Uterus (tissue), 4 donors: ENCODE measurements around the gene TESK2. TPM values are rescaled to one million over a fixed set of nuclear protein-coding genes. Genes with fewer than 3 reads are reported as not detected.
"Not testable (repeated sequence)": the region's sequence is repeated elsewhere in the genome, so short reads cannot be mapped to it uniquely, and the experiment has no call there.

Source experiments
- DNase-seq, 2 donors: peaks; one replicate each; pipeline ENCODE4 v3.0.0-alpha.2; 2019 to 2020
- H3K27ac ChIP-seq, 2 donors: fragments of 200-600 bp; sonication (generic); 1 replicate in 1 of 2; 2 replicates in 1 of 2; pipeline ENCODE4 v1.5.1; 2016 to 2018
- H3K27me3 ChIP-seq, 2 donors: fragments of 200-600 bp; sonication (generic); one replicate each; pipeline ENCODE4 v1.5.1; 2018 to 2019; ENCODE audit warnings: control low read depth in 1 of 2
- H3K36me3 ChIP-seq, 2 donors: fragments of 200-600 bp; sonication (generic); one replicate each; pipeline ENCODE4 v1.5.1; 2019; ENCODE audit warnings: control low read depth in 1 of 2
- H3K4me1 ChIP-seq, 2 donors: fragments of 200-600 bp; sonication (generic); one replicate each; pipeline ENCODE4 v1.5.1; 2018 to 2019; ENCODE audit warnings: control low read depth in 1 of 2
- H3K4me3 ChIP-seq, 2 donors: fragments of 200-600 bp; sonication (generic); 1 replicate in 1 of 2; 2 replicates in 1 of 2; pipeline ENCODE4 v1.5.1; 2018 to 2019; ENCODE audit warnings: mild to moderate bottlenecking in 1 of 2
- H3K9me3 ChIP-seq, 2 donors: fragments of 200-600 bp; sonication (generic); one replicate each; pipeline ENCODE4 v1.5.1; 2019; ENCODE audit warnings: control low read depth in 1 of 2
- CTCF ChIP-seq, 4 experiments: fragments of 200-600 bp in 2 of 4; fragments of 450-650 bp in 2 of 4; sonication (generic) in 2 of 4; IDR thresholded peaks; one replicate each; pipeline ENCODE4 v1.5.1; 2016 to 2019; ENCODE audit warnings: antibody characterized with exemption in 4 of 4, mild to moderate bottlenecking in 2 of 4, moderate library complexity in 1 of 4
- POLR2A ChIP-seq, 2 donors: fragments of 450-650 bp; IDR thresholded peaks; one replicate each; pipeline ENCODE4 v1.6.1; 2016; ENCODE audit warnings: antibody characterized with exemption in 2 of 2, mild to moderate bottlenecking in 1 of 2, moderate library complexity in 1 of 2
- intact Hi-C: fragments of 100-400 bp; cut with DNase I; formaldehyde crosslinking; loops from one replicate; pipeline ENCODE4 v1.15.1; 2023; ENCODE audit warnings: low total_unique reads
- total RNA-seq, 4 donors: library from RNA; depleted of rRNA in 3 of 4; stranded (reverse); fragments of >200 nt in 3 of 4; gene quantifications; one replicate each; pipeline versions ENCODE4 v1.1.0 to v1.2.4, GENCODE V29; 2014 to 2023
- donor health status: DM: yes; HTN: yes; CAD: no.

Gene TESK2
- total RNA-seq, 4 donors from 2014 or later, result 0.29 to 7.5 (median 2.1) TPM

GRCh38 chr1:45395051-45395450 is 95.9 kb downstream of the TESK2 start:
- no peak for TF ChIP-seq CTCF (IDR thresholded peaks at IDR 0.05)
- TF ChIP-seq POLR2A (IDR thresholded peaks at IDR 0.05), result no peak
- intact Hi-C loops, result no loop called here

GRCh38 chr1:45394342-45394741 is 96.6 kb downstream of the TESK2 start:
- Histone ChIP-seq H3K4me3 (no peak overlapping the region), H3K27ac (no peak overlapping the region)
- intact Hi-C loops, result no loop called here

More at GRCh38 chr1:45395051-45395450, 95.9 kb downstream of the TESK2 start:
- Histone ChIP-seq H3K27ac (no peak overlapping the region), H3K4me3 (no peak overlapping the region), H3K27me3 (no peaks in the 10 kb centered on the region), H3K4me1 (no peaks in the 10 kb centered on the region), H3K36me3 (no peaks in the 10 kb centered on the region), H3K9me3 (no peaks in the 10 kb centered on the region)
- no peak for DNase-seq

GRCh38 chr1:45393718-45394302 is 97.2 kb downstream of the TESK2 start:
- intact Hi-C loops, result no loop called here
- H3K4me1 ChIP-seq, result no peaks in the 10 kb centered on the region
- DNase-seq, result no peak
- no peaks in the 10 kb centered on the region for H3K27me3 ChIP-seq
- no peak overlapping the region for H3K27ac ChIP-seq
- no peak overlapping the region for H3K4me3 ChIP-seq
- no peak for TF ChIP-seq CTCF (IDR thresholded peaks at IDR 0.05)
- TF ChIP-seq POLR2A (IDR thresholded peaks at IDR 0.05), result no peak
- no peaks in the 10 kb centered on the region for H3K9me3 ChIP-seq
- H3K36me3 ChIP-seq, result no peaks in the 10 kb centered on the region

More at GRCh38 chr1:45394342-45394741, 96.6 kb downstream of the TESK2 start:
- no peak for DNase-seq
- Histone ChIP-seq H3K27me3 (no peaks in the 10 kb centered on the region), H3K9me3 (no peaks in the 10 kb centered on the region), H3K36me3 (no peaks in the 10 kb centered on the region), H3K4me1 (no peaks in the 10 kb centered on the region)
- TF ChIP-seq POLR2A (IDR thresholded peaks at IDR 0.05), result no peak
- no peak for TF ChIP-seq CTCF (IDR thresholded peaks at IDR 0.05)

- H3K27ac ChIP-seq, result no peak overlapping the region
- H3K4me3 ChIP-seq, result no peak overlapping the region
- H3K36me3 ChIP-seq, result no peaks in the 10 kb centered on the region
- H3K9me3 ChIP-seq, result no peaks in the 10 kb centered on the region
- no peaks in the 10 kb centered on the region for H3K27me3 ChIP-seq
- no peaks in the 10 kb centered on the region for H3K4me1 ChIP-seq
- intact Hi-C loops, result no loop called here
- DNase-seq, result no peak
- TF ChIP-seq POLR2A (IDR thresholded peaks at IDR 0.05) (no peak), CTCF (IDR thresholded peaks at IDR 0.05) (no peak)
Measured at GRCh38 chr1:45386219-45386618, 104.7 kb downstream of the TESK2 start.

- no peaks in the 10 kb centered on the region for H3K9me3 ChIP-seq
- H3K27me3 ChIP-seq, result no peaks in the 10 kb centered on the region
- no peak overlapping the region for H3K4me3 ChIP-seq
- no peak for DNase-seq
- TF ChIP-seq CTCF (IDR thresholded peaks at IDR 0.05) (no peak), POLR2A (IDR thresholded peaks at IDR 0.05) (no peak)
- H3K27ac ChIP-seq, result no peak overlapping the region
- H3K36me3 ChIP-seq, result no peaks in the 10 kb centered on the region
- intact Hi-C loops, result no loop called here
- H3K4me1 ChIP-seq, result no peaks in the 10 kb centered on the region
Measured at GRCh38 chr1:45385302-45385701, 105.7 kb downstream of the TESK2 start.

- H3K36me3 ChIP-seq, DNase-seq, H3K4me1 ChIP-seq, H3K9me3 ChIP-seq, H3K27me3 ChIP-seq, H3K4me3 ChIP-seq, H3K27ac ChIP-seq, intact Hi-C loops: not testable (repeated sequence)
Measured at GRCh38 chr1:45384213-45384612, 106.8 kb downstream of the TESK2 start.
